Measurements from ENCODE around the gene AHI1.
"Not testable (repeated sequence)": the region's sequence is repeated elsewhere in the genome, so short reads cannot be mapped to it uniquely, and the experiment has no call there.

AHI1 gene

GRCh38 chr6:135261872-135262725, 235.4 kb downstream of the AHI1 start:
- no peak for DNase-seq (ENCODE audit: low spot score)

- no peak for DNase-seq (ENCODE audit: low spot score)
Measured at GRCh38 chr6:135260612-135261011, 236.9 kb downstream of the AHI1 start.

DNA sequence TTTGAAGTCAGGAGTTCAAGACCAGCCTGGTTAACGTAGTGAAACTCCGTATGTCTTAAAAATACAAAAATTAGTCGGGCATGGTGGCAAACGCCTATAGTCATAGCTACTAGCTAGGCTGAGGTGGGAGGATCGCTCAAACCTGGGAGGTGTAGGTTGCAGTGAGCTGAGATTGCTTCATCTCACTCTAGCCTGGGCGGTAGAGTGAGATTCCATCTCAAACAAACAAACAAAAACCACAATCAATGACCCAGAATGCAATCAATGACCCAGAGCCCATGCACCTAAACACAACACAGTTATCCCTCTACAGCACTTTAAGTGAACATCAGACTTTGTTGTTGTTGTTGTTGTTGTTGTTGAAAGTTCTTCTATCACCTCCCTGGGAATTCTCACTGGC, 238.6 kb downstream of the AHI1 start:
- DNase-seq (ENCODE audit: low spot score): no peak

DNA sequence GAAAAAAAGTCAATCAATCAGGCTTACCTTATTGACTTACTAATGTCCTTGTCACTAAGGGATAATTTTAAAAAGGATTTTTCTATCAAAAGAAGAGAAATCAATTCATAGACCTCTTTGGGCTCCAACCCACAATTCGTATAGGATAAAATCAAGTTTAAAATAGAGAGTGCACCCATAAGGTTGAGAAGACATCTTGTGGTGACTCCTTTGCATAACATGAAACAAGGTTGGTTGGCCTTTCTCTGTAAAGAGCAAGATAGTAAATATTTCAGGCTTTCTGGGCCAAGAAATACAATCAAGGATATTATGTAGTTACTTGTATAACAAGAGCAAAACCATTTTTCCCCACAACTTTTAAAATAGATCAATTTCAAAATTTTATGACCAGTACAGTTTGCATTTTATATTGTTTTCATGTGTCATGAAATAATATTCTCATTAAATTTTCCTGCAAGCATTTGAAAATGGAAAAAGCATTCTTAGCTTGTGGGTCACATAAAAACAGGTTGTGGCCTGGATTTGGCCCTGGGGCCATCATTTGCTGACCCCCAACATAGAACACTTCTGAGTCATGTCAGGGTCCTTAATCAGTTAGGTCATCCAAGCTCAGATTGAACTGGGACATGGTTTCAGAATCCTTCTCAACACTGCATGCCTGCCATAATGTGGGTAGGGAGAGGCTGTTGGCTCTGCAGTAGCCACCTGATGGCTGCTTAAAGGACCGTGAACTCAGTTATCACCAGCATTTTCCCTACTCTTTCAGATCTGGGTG, 239.7 kb downstream of the AHI1 start:
- DNase-seq (ENCODE audit: low spot score): no peak

- no peak for DNase-seq (ENCODE audit: low spot score)
Measured at GRCh38 chr6:135256866-135257265, 240.7 kb downstream of the AHI1 start.

GRCh38 chr6:135254471-135254870, 243.1 kb downstream of the AHI1 start:
- no peak for DNase-seq (ENCODE audit: low spot score)

- no peak for DNase-seq (ENCODE audit: low spot score)
Measured at GRCh38 chr6:135251498-135252441, 245.8 kb downstream of the AHI1 start.

- DNase-seq (ENCODE audit: low spot score): no peak
Measured at GRCh38 chr6:135250751-135251497, 246.6 kb downstream of the AHI1 start.

GRCh38 chr6:135250234-135250633, 247.3 kb downstream of the AHI1 start:
- DNase-seq (ENCODE audit: low spot score): no peak

GRCh38 chr6:135246412-135247012, 251.0 kb downstream of the AHI1 start:
- not testable (repeated sequence) for DNase-seq (ENCODE audit: low spot score)

DNA sequence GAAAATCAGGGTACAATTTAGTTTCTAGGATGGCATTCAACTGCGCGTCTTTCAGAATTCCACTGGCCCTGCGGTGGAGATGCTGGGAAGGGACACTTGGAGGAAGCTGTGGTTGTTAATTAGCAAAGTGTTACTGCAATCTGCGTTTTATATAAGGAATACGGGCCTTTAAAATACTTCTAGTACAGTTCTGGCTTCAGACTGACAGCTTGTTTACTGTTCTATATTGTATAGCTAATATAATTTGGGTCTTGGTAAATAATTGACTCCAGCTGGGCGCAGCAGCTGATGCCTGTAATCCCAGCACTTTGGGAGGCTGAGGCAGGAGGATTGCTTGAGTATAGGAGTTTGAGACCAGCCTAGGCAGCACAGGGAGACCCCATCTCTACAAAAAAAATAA, 252.7 kb downstream of the AHI1 start:
- no peak for DNase-seq (ENCODE audit: low spot score)

DNA sequence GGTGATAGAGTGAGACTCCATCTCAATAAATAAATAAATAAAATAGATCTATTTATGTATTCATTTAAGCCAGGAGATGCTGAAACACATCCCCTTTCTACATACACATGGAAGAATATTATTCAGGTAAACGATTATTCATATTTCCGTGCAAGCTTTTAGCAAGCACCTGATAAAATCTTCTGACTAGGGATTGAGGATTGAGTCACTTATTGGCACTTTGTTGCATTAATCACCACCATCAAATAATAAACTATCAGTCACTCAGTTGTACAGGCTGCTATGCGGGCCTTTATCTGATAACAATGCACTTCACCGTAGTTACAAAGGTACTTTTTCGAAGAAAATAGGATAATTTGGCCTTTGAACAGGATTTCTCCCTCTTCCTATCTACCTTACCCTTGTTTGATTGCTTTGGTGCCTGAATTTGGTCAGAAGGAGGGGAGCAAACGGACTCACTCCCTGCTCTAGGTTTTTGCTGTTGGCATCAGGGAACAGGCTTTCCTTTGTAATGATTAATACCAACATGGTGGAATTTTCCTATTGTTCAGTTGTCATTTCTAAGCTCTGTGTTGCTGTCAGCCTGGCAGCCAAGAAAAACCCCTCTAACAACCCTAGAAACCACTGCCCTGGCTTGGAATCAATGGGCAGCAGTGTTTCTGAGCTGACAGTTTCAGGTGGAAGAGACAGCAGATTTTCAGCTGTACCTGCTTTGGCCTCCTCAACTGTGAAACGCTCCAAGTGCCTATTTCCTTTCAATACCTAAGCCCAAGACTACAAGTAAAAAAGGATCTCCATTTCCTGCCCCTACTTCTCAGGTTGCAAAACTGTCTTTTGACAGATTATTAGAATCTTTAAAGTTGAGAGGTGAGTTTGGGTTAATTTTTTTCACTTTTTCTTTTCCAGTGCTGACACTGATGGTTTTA, 253.4 kb downstream of the AHI1 start:
- DNase-seq (ENCODE audit: low spot score): no peak

DNA sequence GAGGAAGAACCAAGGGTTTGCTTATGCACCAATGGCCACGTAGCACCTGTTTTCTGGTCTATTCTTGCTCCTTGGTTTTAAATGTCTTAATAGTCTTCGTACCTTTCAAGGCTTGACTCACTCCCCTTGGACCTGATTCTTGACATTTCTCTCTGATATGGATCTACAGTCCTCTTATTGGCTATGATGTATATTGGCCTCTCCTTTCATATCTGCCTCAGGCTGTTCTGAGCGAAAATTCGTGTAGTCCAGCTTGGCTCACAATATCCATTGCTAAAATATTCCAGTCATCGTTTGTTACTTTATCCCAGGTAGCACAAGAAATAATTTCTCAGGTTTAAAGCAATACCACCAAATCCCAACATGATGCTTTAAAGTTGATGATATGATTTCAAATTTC, 256.8 kb downstream of the AHI1 start:
- DNase-seq (ENCODE audit: low spot score): no peak

- DNase-seq (ENCODE audit: low spot score): no peak
Measured at GRCh38 chr6:135236732-135237131, 260.8 kb downstream of the AHI1 start.

GRCh38 chr6:135236319-135236718, 261.2 kb downstream of the AHI1 start:
- DNase-seq (ENCODE audit: low spot score): no peak

DNA sequence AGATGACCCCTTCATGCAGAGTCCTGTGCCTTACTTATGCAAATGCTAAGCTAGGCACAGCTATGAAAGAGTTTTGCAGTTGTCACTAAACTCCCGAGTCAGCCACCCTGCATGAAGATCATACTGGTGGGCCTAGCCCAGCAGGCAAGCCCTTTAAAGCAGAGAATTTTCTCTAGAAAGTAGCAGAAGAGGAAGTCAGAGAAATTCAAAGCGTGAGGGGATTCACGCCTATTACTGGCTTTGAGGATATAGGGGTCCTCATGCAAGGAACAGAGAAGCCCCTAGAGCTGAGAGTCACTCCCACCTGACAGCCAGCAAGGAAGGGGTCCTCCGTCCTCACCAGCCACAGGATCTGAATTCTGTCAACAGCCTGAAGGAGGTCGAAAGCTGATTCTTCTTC, 261.8 kb downstream of the AHI1 start:
- no peak for DNase-seq (ENCODE audit: low spot score)

DNA sequence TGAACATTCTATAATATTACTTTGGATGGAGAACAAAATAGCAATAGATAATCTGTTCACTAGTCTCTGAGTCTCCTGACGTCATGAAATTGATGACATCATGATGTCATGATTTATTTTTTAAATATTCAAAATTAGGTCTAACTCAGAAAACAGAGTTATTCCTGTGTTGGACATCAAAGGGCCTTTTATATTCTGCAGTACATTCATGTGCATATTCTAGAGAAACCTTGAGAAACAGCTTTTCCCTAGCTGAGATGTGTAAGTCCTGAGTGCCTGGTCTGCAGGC, 263.1 kb downstream of the AHI1 start:
- DNase-seq (ENCODE audit: low spot score): no peak

- DNase-seq (ENCODE audit: low spot score): no peak
Measured at GRCh38 chr6:135233686-135234491, 263.7 kb downstream of the AHI1 start.

Data from Ammon's horn (tissue), 1 donor.